ENCODE data around the gene HSPBAP1. TPM values are rescaled to one million over a fixed set of nuclear protein-coding genes. Genes with fewer than 3 reads are reported as not detected.

The HSPBAP1 gene
- 5.3 and 6.1 TPM in 2 replicates for total RNA-seq

GRCh38 chr3:122793568-122794416 lies at the start of gene HSPBAP1:
Gene HSPBAP1 (minus strand): TSS chr3:122793831. CDS start chr3:122793680, 151 bp downstream.

GRCh38 chr3:122794779-122795673 lies 1.4 kb upstream of the HSPBAP1 start, which contains the start of gene SLC49A4:
Gene SLC49A4 (plus strand): TSS chr3:122795069. CDS start chr3:122795193, 124 bp downstream.

Other genes with a start within 250 kb of the HSPBAP1 start
- gene PARP9, start 229.5 kb downstream of the HSPBAP1 start, total RNA-seq = 9.9 and 17.1 TPM in 2 replicates
- gene DTX3L, start 229.5 kb downstream of the HSPBAP1 start, total RNA-seq = 8.2 and 13.9 TPM in 2 replicates
- 0.18 and 0.19 TPM in 2 replicates for gene PARP15, start 216.2 kb downstream of the HSPBAP1 start, total RNA-seq
- gene PARP14, start 113.0 kb downstream of the HSPBAP1 start, total RNA-seq = 49.8 and 82.0 TPM in 2 replicates
- 8.7 and 12.6 TPM in 2 replicates for gene SLC49A4, start 1.2 kb upstream of the HSPBAP1 start, total RNA-seq
- under 0.01 and 0.09 TPM in 2 replicates for gene SEMA5B, start 233.9 kb upstream of the HSPBAP1 start, total RNA-seq

Measured in endothelial cell of coronary artery (primary cell).